ENCODE data around the gene UBXN11.

UBXN11 gene

DNA sequence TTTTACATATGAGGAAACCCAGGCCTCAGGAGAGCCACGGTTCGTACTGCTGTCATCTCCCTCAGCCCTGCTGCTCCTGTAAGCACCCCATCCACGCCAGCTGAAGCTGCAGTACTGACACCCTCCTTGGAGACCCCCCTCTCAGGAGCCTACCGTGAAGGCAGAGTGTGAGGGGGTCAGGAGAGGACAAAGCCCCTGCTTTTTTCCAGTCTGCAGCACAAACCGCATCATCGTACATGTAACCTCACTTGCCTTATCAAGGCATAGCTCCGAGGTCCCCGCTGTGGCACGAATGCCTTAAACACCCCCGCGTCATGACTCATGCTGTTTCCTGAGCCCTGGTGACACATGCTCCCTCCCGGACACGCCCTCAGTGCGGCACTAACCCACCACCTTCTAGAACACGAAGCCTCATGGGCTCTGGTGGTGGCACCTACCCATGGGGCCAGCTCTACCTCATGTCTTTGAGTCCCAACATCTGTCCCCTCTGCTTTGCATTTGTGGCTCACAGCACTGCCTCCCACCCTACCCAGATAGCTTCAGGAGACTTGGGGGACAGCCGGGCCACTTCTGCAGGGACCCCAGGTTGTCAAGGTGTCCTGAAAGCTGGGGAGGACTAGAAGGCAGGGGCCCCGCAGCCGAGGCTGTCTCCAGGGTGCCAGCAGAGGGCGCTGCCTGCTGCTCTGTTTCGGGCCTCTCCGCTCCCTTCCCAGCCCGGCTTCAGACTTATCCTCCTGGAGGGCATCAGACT is 21.7 kb downstream of the UBXN11 start:
- peak; percentile 98 for DNase-seq

DNA sequence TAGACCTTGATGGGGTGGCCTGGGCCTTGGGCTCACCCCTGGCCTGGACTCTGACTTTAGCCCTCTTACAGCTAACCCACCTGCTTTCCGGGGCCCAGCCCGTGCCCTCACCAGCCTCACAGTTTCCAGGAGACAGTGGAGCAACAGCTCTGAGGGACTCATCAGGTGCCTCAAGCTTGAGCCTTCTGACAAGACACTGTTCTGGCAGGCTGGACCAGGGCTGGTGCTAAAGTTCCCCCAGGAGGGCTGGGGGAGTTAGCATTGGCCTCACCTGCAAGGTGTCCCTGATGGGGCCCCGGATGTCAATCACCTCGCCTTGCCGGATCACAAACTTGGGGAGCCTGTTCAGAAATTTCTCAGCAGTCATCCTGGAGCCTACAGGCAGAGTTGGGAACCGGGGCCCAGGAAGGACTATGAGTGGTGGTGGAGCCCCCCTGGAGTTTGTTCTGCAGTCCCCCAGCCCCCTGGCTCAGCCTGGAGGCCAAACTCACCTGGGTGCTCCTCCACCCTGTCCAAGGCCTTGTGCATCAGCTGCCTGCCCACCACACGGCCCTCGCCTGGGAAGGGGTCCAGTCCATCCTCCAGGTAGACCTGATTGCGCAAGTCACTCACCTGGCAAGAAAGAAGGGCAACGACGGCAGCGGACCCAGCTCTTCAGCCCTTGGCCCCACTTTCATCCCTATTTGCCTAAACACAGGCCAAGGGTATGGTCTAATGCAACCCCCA is 22.4 kb downstream of the UBXN11 start:
- DNase-seq: no peak

DNA sequence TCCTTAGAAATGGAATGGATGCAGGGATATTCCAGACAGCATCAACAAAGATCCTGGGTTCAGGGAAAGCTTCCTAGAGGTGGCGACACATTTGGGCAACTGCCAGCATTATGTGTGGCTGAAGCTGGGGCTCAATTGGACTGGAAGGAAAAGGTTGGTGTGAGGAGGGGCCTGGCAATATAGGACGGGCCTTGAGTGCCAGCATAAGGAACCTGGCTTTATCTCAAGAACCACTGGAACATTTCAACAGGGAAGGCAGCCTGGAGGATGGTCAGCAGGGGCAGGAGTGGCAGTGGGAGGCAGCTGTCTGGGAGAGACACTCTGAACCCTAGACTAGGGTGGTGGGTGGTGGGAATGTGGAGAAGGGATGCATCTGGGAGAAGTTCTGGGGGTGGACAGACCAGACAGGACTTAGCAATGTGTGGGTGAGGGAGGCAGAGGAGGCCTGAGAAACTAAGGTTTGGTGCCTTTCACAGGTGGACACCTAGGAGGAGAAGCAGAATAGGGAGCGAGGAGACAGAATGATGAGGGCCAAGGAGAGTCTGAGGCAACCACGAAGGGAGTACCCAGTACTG is 23.1 kb downstream of the UBXN11 start:
- DNase-seq: no peak

DNA sequence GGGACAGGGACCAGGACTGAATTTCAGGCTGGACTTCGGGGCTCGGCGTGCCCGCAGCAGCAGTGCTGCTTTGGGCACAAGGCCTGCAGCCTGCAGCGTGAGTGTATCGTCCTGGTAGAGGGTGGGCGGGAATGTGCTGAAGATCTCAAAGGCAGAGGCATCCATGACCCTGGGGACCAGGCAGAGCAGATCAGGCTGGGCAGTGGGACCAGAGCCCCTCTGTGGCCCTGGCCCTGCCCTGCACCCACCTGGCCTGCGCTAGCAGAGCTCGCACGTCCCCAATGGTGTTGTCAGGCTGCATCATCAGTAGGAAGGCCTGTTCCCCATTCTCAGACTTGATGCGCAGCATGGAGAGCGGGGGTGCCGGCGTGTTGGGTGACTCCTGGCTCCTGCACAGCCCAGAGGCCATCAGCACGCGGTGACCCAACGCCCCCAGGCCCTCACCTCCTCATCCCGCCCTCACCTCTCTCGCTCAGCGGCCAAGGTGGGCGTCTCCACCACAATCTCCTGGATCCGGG is 24.0 kb downstream of the UBXN11 start:
- DNase-seq: no peak

DNA sequence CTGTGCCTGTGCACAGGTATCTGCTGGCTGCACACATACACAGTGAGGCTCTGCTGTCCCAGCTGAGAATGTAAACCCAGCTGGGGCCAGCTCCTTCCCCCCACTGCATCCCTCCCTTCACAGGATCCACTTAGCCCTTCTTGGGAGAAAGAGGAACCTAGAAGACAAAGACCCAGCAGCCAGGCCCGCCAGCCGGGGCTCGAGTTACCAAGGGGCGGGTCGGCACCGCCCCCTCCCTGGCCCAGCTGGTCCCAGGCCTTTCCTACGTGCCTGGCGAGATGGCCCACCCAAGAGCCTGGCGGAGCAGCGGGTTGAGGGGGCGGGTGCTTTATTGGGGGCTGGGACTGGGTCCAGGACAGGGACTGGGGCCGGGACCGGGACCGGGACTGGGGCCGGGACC is 24.5 kb downstream of the UBXN11 start:
- no peak for DNase-seq

DNA sequence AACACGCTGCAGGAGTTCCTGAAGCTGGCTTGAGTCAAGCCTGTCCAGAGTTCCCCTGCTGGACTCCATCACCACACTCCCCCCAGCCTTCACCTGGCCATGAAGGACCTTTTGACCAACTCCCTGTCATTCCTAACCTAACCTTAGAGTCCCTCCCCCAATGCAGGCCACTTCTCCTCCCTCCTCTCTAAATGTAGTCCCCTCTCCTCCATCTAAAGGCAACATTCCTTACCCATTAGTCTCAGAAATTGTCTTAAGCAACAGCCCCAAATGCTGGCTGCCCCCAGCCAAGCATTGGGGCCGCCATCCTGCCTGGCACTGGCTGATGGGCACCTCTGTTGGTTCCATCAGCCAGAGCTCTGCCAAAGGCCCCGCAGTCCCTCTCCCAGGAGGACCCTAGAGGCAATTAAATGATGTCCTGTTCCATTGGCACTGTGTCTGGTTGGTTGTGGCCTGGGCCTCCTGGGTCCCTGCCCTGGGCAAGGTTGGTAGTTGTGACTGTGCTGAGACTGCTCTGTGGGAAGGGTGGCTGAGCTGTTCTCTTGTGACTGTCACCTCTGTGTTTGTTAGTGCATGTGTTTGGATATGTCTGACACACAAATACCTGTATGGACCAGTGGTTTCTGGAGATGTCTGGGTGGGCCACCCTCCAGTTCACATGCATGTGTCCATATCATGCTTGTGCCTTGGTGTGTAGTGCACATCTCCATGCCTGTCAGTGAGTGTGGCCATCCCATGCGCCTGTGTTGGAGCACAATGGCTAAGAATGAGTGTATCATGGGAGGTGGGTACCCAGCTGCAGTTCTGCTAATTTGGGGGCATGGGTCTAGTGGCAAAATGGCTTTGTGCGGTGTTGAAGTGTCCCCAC is 25.1 kb downstream of the UBXN11 start:
- DNase-seq: no peak

DNA sequence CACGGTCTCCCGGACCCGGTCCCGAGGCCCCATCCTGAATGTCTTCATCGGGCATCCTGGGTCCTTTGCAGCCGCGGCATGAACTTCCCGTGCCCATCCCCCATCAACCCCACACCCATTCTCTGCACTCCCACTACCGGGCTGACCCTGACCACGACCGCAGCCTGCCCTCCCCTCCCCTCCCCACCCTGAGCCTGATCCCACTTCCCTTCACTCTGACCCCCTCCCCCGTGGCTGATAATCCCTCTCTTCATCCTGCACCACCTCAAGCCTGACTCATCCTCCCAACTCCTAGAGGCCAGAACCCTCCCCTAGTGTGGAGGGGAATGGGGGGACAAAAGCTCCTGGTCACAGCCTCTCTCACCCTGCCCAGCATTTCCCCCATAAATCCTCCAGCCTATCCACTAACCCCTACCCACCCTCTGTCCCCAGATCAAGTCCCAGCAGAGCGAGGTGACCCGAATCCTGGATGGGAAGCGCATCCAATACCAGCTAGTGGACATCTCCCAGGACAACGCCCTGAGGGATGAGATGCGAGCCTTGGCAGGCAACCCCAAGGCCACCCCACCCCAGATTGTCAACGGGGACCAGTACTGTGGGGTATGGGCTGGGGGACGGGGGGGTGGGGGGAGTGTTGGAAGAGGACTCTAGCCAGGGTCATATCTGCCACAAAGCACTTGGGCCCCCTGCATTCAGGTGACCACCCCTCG is 25.9 kb downstream of the UBXN11 start:
- peak; percentile 19 for DNase-seq

DNA sequence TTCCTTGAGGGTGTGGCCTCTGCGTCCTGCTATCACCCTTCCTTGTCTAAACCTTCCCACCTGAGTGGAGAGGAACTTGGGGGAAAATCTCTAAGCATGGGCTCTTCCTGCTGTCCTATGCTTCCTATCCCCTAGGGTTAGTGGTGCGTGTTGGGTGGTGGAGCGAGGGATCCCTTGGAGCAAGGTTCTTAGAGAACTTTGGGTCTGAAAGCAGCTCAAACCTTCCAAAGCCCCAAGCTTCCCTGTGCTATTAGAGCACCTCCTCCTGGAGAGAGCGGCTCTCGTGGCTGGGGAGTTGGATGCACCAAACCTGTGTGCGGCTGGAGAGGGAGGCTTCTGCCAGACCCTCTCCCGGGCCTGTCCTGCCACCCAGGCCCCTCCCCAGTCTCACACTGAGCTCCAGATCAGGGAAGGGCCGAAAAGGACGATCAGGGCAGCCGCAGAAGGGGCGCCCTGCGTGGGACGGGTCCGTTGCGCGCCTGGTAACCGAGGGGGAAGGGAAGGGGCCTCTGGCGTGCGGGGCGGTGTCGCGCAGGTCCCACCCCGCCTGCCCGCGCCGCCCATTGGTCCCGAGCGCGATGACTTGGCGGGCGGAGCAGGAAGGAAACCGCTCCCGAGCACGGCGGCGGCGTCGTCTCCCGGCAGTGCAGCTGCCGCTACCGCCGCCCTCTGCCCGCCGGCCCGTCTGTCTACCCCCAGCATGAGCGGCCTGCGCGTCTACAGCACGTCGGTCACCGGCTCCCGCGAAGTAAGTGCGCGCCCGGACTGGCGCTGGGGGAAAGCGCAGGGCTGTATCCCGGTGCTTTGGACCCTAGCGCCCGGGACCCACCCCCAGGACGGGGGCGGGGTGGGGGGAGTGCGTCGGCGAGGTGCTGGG is 26.7 kb downstream of the UBXN11 start, which contains the start of gene SH3BGRL3:
TSS of gene SH3BGRL3 (plus strand) at position 631 of the 877 bp plus-strand sequence. CDS start at position 701, 70 bp downstream.
- peak; percentile 82 for DNase-seq

DNA sequence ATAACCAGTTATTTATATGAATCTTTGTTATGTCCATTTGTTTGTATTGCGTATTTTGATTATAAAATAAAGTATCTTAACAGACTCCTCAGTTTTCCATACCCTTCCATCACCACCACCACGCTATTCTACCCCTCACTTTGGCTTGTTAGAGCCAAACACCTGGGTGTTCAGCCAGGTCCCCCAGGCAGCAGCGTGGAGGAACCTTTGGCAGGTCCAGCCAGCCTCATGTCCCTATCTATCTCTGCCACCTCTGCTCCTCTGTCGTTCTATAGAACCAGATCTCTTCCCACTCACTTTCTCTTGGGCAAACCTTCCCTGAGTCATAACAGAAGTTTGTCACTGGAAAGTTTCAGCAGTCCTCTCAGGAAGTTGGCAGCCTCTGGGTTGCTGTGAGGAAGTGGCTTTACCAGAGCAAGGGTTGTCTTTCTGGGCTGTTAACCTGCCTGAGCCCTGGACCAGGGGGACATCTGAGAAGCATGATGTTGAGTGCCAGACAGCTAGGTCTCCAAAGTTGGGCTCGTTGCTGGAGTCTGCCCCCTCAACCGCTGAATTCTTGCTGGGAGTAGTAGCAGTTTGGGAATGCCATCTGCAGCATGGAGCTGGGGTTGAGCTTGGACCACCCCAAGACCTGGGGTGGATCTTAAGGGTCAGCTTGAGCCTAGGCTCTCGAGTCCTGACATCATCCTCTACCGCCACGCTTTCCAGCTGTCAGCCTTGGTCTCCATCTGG is 27.5 kb downstream of the UBXN11 start:
- peak; percentile 68 for DNase-seq

DNA sequence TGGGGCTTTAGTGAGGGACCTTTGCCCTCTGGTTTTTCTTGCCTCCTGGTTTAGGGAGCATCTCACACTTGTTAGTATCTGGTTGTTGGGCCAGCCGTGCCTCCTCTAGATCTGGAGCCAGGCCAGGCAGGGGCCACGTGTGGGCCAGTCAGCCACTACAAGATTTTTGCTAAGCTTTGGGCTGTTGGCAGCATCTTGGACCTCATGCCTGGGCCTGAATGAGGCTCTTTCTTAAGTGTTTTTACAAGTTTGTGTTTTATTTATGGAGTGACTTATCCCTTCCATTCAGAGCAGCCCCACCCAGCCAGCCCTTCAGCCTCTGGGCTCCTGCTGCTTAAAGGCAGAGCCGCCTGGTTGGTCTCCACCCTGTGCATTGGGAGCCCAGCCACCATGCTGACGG is 28.1 kb downstream of the UBXN11 start:
- DNase-seq: no peak

DNA sequence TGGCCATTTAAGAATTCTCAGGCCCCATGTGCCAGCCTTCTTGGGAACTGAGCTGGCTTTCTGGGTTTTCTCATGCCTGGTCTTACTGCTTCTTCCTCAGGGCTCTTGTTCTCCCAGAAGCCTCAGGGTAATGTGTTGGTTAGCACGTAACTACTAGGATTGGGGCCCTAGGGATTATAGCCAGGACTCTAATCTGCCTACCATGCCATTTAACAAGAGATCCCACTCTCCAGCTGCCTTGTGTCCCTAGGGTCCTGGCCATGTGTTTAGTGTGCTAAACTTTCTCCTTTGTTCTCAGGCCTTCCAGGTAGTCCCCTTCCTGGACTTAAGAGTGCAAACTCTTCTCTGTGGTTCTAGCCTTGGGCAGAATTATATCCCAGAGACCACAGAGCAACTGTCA is 28.7 kb downstream of the UBXN11 start:
- no peak for DNase-seq

DNA sequence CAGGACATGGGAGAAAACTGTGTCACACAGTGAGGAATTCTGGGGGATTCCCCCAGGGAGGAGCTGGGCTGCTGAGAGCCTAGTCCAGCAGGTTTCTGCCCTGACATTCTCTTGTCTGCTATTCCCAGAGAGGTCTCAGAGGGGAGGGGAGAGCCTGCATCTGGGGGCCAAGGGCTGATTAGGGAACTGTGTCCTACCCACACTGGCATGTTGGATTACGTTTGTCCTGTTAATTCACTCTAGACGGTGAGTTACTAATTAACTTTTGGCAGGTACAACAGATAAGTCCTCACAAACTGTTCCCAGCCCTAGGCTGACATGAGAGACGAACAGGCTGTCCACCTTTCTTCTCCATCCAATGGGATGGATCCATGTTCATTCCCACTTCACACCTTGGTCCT is 29.2 kb downstream of the UBXN11 start:
- no peak for DNase-seq

DNA sequence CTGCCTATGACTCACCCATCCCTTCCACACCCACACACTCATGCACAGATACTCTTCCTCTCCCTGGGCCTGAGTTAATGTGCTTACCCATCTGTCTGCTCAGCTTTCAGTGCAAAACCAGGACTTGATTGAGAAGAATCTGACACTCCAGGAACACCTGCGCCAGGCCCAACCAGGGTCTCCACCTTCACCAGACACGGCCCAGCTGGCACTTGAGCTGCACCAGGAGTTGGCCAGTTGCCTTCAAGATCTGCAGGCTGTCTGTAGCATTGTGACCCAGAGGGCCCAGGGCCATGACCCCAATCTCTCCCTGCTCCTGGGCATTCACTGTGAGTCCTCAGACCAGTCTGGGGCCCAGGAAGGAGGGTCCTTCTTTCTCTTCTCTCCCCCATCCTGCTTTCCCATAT is 30.0 kb downstream of the UBXN11 start:
- DNase-seq: no peak

DNA sequence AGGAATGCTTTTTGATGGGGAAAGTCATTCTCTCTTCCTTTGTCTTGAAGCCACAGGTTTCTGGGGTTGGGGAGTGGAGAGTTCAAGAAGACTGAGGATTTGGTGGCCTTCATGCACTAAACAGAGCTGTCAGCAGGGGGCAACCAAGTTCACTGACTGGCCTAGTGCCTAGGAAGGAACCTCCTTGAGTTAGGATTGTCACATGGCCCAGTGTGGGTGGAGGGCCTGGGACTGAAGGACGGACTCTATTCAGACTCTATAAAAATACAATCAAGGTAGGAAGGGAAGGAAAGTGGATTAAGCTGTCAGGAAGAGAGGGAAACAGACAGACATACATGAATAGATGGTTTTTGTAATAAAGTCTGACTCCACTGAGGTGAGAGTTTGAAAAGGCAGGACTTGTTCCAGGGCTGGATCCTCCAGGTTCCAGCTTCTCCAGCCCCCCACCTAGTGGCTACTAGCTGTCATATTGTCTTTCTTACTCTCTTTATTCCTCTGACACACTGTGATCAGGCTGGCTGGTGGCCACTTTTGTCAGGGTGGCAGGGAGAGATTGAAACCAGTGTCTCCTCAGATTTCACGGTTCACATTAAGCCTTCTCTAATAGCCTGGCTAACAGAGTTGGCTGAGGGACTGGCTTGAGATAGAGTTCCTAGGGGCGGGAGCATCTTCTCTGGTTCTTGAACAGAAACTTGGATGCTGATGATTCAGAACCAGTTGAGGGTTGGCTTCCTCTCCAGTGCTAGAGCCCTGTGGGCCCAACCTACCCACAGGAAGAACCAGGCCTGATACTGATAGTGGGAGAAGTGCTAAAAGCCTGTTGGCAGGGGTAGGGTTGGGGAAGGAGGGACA is 30.6 kb downstream of the UBXN11 start:
- peak; percentile 82 for DNase-seq

DNA sequence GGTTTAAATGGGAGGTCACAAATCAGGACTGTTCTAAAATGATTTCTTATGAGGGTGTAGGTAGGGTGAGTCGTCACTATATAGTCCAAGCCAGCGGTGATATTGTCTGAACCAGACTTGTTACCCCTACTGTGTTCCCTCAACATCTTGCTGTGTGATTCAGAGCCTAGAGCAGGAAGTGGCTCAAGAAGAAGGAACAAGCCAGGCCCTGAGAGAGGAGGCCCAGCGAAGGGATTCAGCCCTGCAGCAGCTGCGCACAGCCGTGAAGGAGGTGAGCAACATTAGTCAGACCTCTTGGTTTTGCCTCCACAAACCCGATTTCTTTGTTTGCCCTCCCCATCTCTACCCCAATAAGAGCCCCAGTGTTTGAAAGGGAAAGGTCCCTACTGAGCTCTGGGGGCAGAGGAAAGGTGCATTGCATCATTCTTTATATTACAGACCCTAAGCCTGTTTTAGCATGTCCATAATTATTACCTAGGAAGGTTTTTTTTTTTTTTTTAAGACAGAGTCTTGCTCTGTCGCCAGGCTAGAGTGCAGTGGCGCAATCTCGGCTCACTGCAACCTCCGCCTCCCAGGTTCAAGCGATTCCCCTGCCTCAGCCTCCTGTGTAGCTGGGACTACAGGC is 31.5 kb downstream of the UBXN11 start:
- no peak for DNase-seq

DNA sequence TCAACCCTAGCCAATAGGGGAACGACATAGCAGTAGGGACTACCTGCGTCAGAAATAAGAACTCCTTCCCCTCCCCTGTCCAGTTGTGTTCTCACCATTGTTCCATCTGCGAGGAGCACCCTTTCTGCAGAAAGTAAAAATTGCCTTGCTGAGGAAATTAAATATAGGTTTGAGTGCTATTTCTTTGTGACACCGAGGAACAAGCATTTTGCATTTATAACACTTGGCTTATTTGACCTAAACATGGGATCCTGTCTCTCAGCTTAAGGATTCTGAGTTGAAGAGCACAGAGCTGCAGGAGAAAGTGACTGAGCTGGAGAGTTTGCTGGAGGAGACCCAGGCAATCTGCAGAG is 37.3 kb downstream of the UBXN11 start:
- no peak for DNase-seq

DNA sequence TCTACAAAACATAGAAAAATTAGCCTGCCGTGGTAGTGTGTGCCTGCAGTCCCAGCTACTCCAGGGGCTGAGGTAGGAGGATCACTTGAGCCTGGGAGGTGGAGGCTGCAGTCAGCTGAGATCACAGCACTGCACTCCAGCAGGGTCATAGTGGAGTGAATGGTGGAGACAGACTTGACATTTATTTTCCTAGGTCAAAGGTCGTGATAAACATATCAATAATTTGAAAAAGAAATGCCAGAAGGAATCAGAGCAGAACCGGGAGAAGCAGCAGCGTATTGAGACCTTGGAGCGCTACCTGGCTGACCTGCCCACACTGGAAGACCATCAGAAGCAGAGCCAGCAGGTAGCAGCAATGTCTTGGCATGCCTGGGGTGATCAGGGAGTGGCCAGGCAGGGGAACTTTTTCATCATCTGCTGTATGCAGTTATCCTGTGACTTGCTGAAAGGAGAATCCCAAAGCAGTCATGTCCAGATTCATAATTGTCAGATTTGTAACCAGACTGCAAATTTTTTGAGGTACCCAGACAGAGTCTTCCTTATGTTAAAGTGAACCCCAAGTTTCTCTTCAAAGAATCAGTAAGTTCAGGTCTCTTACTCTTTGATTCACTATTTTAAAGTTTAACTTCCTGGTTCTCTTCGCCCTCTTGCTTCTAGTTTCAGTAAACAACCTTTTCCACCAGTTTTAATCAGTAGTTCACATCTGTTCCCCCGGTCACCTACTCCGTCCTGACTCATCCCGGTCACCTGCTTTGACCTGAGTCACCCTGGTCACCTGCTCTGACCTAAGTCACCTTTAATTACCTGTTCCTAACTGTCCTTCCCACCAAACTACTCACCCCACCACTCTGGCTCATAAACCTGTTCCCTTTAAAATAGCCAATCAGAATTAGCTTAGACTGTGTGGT is 37.9 kb downstream of the UBXN11 start:
- DNase-seq: no peak

DNA sequence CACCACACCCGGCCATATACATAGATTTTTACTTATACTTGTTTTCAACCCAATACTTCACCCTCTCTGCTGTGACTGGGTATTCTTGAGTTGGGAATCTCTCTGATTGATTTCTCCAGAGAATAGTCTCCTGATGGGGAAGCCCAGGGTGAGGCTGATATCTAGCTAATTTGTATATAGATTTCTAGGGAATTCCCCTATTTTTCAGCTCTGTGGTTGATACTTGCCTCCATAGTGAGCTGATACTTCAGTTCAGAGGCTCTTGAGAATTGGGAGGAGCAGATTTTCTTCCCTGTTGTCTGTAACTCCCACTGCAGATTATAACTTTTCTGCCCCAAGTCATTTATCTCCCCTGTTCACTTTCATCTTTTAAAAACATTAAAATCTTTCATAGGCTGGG is 41.0 kb downstream of the UBXN11 start:
- no peak for DNase-seq
